Adrenal gland (tissue), 12 donors: ENCODE measurements around the gene DZIP1L. TPM values are rescaled to one million over a fixed set of nuclear protein-coding genes. Genes with fewer than 3 reads are reported as not detected.

ENCODE experiments used
- DNase-seq, 7 donors: peaks; one replicate each; pipeline ENCODE4 v3.0.0-alpha.2; 2019 to 2020
- H3K27ac ChIP-seq, 5 donors: fragments of 200-600 bp; sonication (generic) in 4 of 5; 1 replicate in 3 of 5; 2 replicates in 2 of 5; pipeline versions ENCODE4 v1.5.1 to v1.8.0; 2016 to 2020; ENCODE audit warnings: mild to moderate bottlenecking in 1 of 5
- H3K27me3 ChIP-seq: fragments of 200-600 bp; 2 replicates; pipeline ENCODE4 v1.8.0; 2021
- H3K36me3 ChIP-seq, 2 donors: fragments of 200-600 bp; replicated peaks in 1 of 2; 1 replicate in 1 of 2; 2 replicates in 1 of 2; pipeline versions ENCODE4 v1.5.1 to v1.8.0; 2018 to 2022
- H3K4me1 ChIP-seq, 2 donors: fragments of 200-600 bp; replicated peaks in 1 of 2; 1 replicate in 1 of 2; 2 replicates in 1 of 2; pipeline versions ENCODE4 v1.5.1 to v1.8.0; 2018 to 2021
- H3K4me3 ChIP-seq, 4 donors: fragments of 200-600 bp; sonication (generic) in 3 of 4; one replicate each; pipeline ENCODE4 v1.5.1; 2016 to 2018
- H3K9me3 ChIP-seq, 3 donors: fragments of 200-600 bp; sonication (generic) in 1 of 3; replicated peaks in 1 of 3; 1 replicate in 2 of 3; 2 replicates in 1 of 3; pipeline versions ENCODE4 v1.5.1 to v1.8.0; 2016 to 2021
- CTCF ChIP-seq, 6 experiments: fragments of 450-650 bp in 4 of 6; fragments of 200-600 bp in 2 of 6; sonication (generic) in 1 of 6; IDR thresholded peaks; 1 replicate in 5 of 6; 2 replicates in 1 of 6; pipeline versions ENCODE4 v1.5.1 to v1.8.0; 2016 to 2021; ENCODE audit warnings: antibody characterized with exemption in 6 of 6, mild to moderate bottlenecking in 2 of 6, moderate library complexity in 1 of 6
- POLR2A ChIP-seq, 2 donors: fragments of 450-650 bp; IDR thresholded peaks; one replicate each; pipeline ENCODE4 v1.6.1; 2017; ENCODE audit warnings: antibody characterized with exemption in 2 of 2, mild to moderate bottlenecking in 2 of 2, moderate library complexity in 1 of 2
- WGBS, 4 donors: extraction: QIAGEN DNeasy Blood & Tissue Kit in 2 of 4; methylation state at CpG; one replicate each; pipeline versions ENCODE4 v1.1.5 to v1.1.7; 2013 to 2017; 5-methylcytosine and 5-hydroxymethylcytosine counted together
- intact Hi-C, 2 donors: fragments of 100-400 bp; cut with DNase I; formaldehyde crosslinking; loops; one replicate each; pipeline versions ENCODE4 v1.14.1 to v1.15.0; 2022 to 2023
- polyA plus RNA-seq, 3 donors: library from polyadenylated mRNA; stranded (reverse); fragments of 200-250 nt in 2 of 3; fragments of 350-450 nt in 1 of 3; fragmentation: Illumina TruSeq in 1 of 3; extraction: RNeasy Lipid Tissue Mini Kit (QIAGEN cat#74804) in 1 of 3; gene quantifications; one replicate each; pipeline ENCODE4 v1.2.3, GENCODE V29; 2013 to 2014
- total RNA-seq, 9 donors: library from RNA; depleted of rRNA in 4 of 9; stranded (reverse); fragments of >200 nt in 4 of 9; fragments of 120-200 nt in 1 of 9; fragmentation: NEBNext Ultra II Directional in 1 of 9; extraction: Animal tissue kit (Norgen Biotek cat#: 25700) in 1 of 9; gene quantifications; one replicate each; pipeline versions ENCODE4 v1.1.0 to v1.2.4, GENCODE V29; 2013 to 2023
- donor health status: healthy with polysubstance abuse.
- donor health status: Bipolar disorder and iron deficiency.
- donor health status: DM: yes; HTN: yes; CAD: no.
- donor health status: DM: no; HTN: no; CAD: no.
- donor health status: DM: no; HTN: no; CAD: no.
- donor health status: DM: yes; HTN: yes; CAD: no.

Gene DZIP1L
- total and polyA plus RNA-seq, 12 donors = 1.2 to 13.7 (median 5.2) TPM

GRCh38 chr3:138079901-138080300 lies 35.5 kb downstream of the DZIP1L start:
- Histone ChIP-seq H3K9me3 (no peaks in the 10 kb centered on the region), H3K27ac (no peak overlapping the region), H3K36me3 (peaks cover 0 to 22% of the 10 kb centered on the region in 2 donors), H3K4me1 (no peaks in the 10 kb centered on the region), H3K4me3 (no peak overlapping the region), H3K27me3 (no peaks in the 10 kb centered on the region)
- intact Hi-C loops = no loop called here
- no peak for DNase-seq
- TF ChIP-seq POLR2A (IDR thresholded peaks at IDR 0.05) = no peak
- TF ChIP-seq CTCF (IDR thresholded peaks at IDR 0.05) = no peak
- 88 to 94% (median 91%) methylated on average over 5 of the region's 5 CpGs for WGBS, 4 donors

GRCh38 chr3:138078901-138079344 lies 36.5 kb downstream of the DZIP1L start:
- WGBS, 4 donors = 0% methylated on average over 1 of the region's 1 CpG
- intact Hi-C loops = no loop called here

GRCh38 chr3:138078096-138078495 lies 37.3 kb downstream of the DZIP1L start:
- H3K4me3 ChIP-seq = no peak overlapping the region
- no peaks in the 10 kb centered on the region for H3K9me3 ChIP-seq
- intact Hi-C loops = no loop called here
- no peaks in the 10 kb centered on the region for H3K27me3 ChIP-seq
- no peaks in the 10 kb centered on the region for H3K4me1 ChIP-seq
- 77 to 82% (median 80%) methylated on average over 4 of the region's 4 CpGs for WGBS, 4 donors
- peaks cover 0 to 10% of the 10 kb centered on the region in 2 donors for H3K36me3 ChIP-seq
- H3K27ac ChIP-seq = no peak overlapping the region
- no peak for DNase-seq
- no peak for TF ChIP-seq CTCF (IDR thresholded peaks at IDR 0.05)
- TF ChIP-seq POLR2A (IDR thresholded peaks at IDR 0.05) = no peak

More at GRCh38 chr3:138078901-138079344, 36.5 kb downstream of the DZIP1L start:
- H3K27me3 ChIP-seq = no peaks in the 10 kb centered on the region
- peak in 3 of 7 donors; percentile 22 to 49 (median 36) for DNase-seq
- TF ChIP-seq POLR2A (IDR thresholded peaks at IDR 0.05) = no peak
- TF ChIP-seq CTCF (IDR thresholded peaks at IDR 0.05) = no peak
- H3K4me3 ChIP-seq = no peak overlapping the region
- H3K36me3 ChIP-seq = peaks cover 0 to 14% of the 10 kb centered on the region in 2 donors
- no peaks in the 10 kb centered on the region for H3K9me3 ChIP-seq
- H3K4me1 ChIP-seq = no peaks in the 10 kb centered on the region
- no peak overlapping the region for H3K27ac ChIP-seq

GRCh38 chr3:138072796-138073195 lies 42.6 kb downstream of the DZIP1L start:
- TF ChIP-seq POLR2A (IDR thresholded peaks at IDR 0.05) (no peak), CTCF (IDR thresholded peaks at IDR 0.05) (no peak)
- WGBS, 4 donors = 79 to 91% (median 90%) methylated on average over 4 to 8 of the region's 8 CpGs
- intact Hi-C loops = no loop called here

More at GRCh38 chr3:138072796-138073195, 42.6 kb downstream of the DZIP1L start:
- DNase-seq = no peak
- H3K27me3 ChIP-seq = no peaks in the 10 kb centered on the region
- H3K4me3 ChIP-seq = no peak overlapping the region
- peaks cover 0 to 4% of the 10 kb centered on the region in 2 donors for H3K36me3 ChIP-seq
- H3K4me1 ChIP-seq = no peaks in the 10 kb centered on the region
- no peak overlapping the region for H3K27ac ChIP-seq
- H3K9me3 ChIP-seq = no peaks in the 10 kb centered on the region
